ENCODE measurements around the gene KRTAP4-8. TPM values are rescaled to one million over a fixed set of nuclear protein-coding genes. Genes with fewer than 3 reads are reported as not detected.
"Not testable (repeated sequence)": the region's sequence is repeated elsewhere in the genome, so short reads cannot be mapped to it uniquely, and the experiment has no call there.

The KRTAP4-8 gene
- total RNA-seq, 1 donor from 2014 or later: not detected

DNA sequence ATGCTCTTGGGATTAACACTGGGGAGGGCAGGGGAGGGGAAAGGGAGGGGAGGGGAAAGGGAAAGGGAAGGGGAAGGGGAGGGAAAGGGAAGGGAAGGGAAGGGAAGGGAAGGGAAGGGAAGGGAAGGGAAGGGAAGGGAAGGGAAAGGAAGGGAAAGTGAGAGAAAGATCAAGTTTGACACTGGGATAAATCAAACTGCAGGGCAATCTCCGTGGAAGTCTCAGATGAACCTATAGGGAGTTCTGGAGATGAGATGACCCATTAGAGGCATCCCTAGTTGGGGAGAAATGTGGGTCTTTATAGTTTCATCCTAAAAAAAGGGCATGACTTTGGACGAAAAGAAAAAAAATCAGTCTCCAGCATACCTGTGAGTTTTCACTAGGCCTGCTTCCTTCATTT is 23.8 kb upstream of the KRTAP4-8 start:
- Mint-ChIP-seq H3K4me3 (no peak overlapping the region), H3K27me3 (ENCODE audit: low read depth) (peaks cover 37% of the 10 kb centered on the region), H3K9me3 (no peaks in the 10 kb centered on the region), H3K4me1 (no peaks in the 10 kb centered on the region), H3K36me3 (ENCODE audit: low read depth) (no peaks in the 10 kb centered on the region), H3K27ac (ENCODE audit: unreplicated experiment) (no peak overlapping the region)
- no peak for DNase-seq (ENCODE audit: low read depth, low spot score)
- TF ChIP-seq, protein P1, sequence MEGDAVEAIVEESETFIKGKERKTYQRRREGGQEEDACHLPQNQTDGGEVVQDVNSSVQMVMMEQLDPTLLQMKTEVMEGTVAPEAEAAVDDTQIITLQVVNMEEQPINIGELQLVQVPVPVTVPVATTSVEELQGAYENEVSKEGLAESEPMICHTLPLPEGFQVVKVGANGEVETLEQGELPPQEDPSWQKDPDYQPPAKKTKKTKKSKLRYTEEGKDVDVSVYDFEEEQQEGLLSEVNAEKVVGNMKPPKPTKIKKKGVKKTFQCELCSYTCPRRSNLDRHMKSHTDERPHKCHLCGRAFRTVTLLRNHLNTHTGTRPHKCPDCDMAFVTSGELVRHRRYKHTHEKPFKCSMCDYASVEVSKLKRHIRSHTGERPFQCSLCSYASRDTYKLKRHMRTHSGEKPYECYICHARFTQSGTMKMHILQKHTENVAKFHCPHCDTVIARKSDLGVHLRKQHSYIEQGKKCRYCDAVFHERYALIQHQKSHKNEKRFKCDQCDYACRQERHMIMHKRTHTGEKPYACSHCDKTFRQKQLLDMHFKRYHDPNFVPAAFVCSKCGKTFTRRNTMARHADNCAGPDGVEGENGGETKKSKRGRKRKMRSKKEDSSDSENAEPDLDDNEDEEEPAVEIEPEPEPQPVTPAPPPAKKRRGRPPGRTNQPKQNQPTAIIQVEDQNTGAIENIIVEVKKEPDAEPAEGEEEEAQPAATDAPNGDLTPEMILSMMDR (conservative IDR thresholded peaks at IDR 0.05): no peak

DNA sequence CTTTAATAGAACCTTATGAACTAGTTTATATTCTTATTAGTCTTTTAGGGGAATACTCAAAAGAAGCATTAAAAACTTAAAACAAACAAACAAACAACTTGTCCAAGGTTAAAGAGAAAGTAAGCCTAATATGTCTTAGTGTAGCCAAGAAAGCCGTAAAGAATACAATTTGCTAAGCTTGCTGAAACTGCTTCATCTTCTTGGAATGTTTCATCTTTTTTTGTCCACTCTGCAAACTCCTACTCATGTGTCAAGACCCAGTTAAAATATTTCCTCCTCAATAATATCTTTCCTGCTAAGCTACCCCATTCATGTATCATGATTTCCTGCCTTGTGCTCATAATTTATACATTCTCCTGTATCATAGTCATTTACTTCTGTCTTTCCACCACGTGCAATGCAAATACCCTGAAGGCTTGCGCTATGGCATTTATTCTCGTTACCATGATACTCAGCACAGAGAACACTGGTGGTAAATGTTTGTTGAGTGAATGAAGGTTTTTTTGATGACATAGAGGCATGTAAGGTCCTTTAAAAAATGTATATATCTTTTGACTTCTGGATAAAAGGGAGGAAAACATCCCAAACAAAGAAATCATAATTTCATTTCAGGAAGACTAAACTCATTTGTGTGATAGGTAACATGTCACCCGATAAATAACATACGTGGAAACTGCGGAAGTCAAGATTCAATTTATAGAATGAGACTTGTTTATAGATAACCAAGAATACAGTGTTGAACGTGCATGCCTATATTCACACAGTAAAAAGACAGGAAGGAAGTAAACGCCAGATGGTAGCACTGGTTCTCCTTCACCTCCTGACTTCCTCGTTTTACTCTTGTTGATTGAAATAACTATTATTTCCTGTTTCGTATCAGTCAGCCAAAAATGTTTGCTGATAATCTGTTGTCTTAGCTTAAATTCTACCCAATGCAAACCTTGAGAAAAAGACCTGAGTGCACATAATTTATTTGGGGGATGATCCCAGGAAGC is 22.1 kb upstream of the KRTAP4-8 start:
- not testable (repeated sequence) for H3K4me1 Mint-ChIP-seq; H3K9me3 Mint-ChIP-seq; H3K4me3 Mint-ChIP-seq; H3K27ac Mint-ChIP-seq (ENCODE audit: unreplicated experiment); H3K36me3 Mint-ChIP-seq (ENCODE audit: low read depth); DNase-seq (ENCODE audit: low read depth, low spot score)
- H3K27me3 Mint-ChIP-seq (ENCODE audit: low read depth): peaks cover 44% of the 10 kb centered on the region

DNA sequence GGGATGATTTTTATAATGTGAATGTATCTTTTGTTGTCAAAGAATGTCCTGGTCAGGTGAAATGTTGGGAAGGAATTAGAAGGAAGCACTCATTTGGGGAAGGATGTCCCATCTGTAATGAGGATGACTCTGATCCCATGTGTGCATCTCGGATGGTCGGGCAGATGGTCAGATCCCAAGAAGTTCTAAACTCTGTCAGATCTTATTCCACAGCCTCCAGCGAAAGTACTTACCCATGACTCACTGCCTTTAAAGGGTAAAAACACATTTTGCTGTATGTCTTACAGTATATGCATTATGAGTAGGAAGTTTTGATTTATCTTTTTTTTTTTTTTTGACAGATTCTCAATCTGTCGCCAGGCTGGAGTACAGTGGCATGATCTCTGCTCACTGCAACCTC is 20.8 kb upstream of the KRTAP4-8 start:
- H3K4me1 Mint-ChIP-seq: no peaks in the 10 kb centered on the region
- H3K27ac Mint-ChIP-seq (ENCODE audit: unreplicated experiment): no peak overlapping the region
- DNase-seq (ENCODE audit: low read depth, low spot score): no peak
- no peak overlapping the region for H3K4me3 Mint-ChIP-seq
- no peaks in the 10 kb centered on the region for H3K9me3 Mint-ChIP-seq
- TF ChIP-seq, protein P1 (conservative IDR thresholded peaks at IDR 0.05): no peak
- no peaks in the 10 kb centered on the region for H3K36me3 Mint-ChIP-seq (ENCODE audit: low read depth)
- peaks cover 40% of the 10 kb centered on the region for H3K27me3 Mint-ChIP-seq (ENCODE audit: low read depth)

DNA sequence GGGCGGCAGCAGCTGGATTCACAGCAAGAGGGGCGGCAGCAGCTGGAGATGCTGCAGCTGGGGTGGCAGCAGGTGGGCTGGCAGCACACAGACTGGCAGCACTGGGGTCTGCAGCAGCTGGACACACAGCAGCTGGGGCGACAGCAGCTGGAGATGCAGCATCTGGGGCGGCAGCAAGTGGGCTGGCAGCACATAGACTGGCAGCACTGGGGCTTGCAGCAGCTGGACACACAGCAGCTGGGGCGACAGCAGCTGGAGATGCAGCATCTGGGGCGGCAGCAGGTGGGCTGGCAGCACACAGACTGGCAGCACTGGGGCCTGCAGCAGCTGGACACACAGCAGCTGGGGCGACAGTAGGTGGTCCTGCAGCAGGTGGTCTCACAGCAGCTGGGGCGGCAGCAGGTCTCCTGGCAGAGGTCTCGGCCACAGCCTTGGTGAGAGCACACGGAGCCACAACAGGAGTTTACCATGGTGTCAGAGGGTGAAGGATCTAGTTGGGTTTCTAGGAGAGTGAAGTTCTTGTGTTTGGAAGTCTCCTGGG is 20.0 kb upstream of the KRTAP4-8 start, which contains the start of gene KRTAP4-11:
Gene KRTAP4-11 (minus strand): TSS at position 528 of the 541 bp plus-strand sequence. CDS start 58 bp downstream, at position 470.
- not testable (repeated sequence) for H3K27ac Mint-ChIP-seq (ENCODE audit: unreplicated experiment); H3K4me3 Mint-ChIP-seq; H3K36me3 Mint-ChIP-seq (ENCODE audit: low read depth); H3K9me3 Mint-ChIP-seq; H3K4me1 Mint-ChIP-seq; DNase-seq (ENCODE audit: low read depth, low spot score)
- H3K27me3 Mint-ChIP-seq (ENCODE audit: low read depth): peaks cover 35% of the 10 kb centered on the region

DNA sequence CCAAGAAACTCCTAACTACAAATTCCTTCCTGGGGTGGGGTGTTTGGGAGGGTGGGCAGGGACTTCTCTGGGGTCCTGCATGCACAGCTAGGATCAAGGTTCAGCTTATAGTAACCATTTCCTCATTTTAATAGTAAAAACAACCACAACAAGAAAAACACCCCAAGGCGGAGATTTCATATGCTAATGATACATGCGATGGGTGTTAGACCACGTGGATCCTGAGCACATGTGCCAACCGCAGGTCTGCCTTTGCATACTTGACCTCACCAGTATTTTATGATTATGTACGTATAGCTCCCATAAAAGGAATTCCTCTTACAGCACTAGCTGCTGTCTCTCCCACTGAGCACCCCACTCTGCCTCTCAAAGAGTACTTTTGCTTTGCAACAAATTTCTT is 18.4 kb upstream of the KRTAP4-8 start:
- TF ChIP-seq, protein P1 (conservative IDR thresholded peaks at IDR 0.05): no peak
- Mint-ChIP-seq H3K9me3 (no peaks in the 10 kb centered on the region), H3K4me1 (no peaks in the 10 kb centered on the region), H3K36me3 (ENCODE audit: low read depth) (no peaks in the 10 kb centered on the region), H3K27me3 (ENCODE audit: low read depth) (peaks cover 26% of the 10 kb centered on the region), H3K4me3 (no peak overlapping the region), H3K27ac (ENCODE audit: unreplicated experiment) (no peak overlapping the region)
- no peak for DNase-seq (ENCODE audit: low read depth, low spot score)

DNA sequence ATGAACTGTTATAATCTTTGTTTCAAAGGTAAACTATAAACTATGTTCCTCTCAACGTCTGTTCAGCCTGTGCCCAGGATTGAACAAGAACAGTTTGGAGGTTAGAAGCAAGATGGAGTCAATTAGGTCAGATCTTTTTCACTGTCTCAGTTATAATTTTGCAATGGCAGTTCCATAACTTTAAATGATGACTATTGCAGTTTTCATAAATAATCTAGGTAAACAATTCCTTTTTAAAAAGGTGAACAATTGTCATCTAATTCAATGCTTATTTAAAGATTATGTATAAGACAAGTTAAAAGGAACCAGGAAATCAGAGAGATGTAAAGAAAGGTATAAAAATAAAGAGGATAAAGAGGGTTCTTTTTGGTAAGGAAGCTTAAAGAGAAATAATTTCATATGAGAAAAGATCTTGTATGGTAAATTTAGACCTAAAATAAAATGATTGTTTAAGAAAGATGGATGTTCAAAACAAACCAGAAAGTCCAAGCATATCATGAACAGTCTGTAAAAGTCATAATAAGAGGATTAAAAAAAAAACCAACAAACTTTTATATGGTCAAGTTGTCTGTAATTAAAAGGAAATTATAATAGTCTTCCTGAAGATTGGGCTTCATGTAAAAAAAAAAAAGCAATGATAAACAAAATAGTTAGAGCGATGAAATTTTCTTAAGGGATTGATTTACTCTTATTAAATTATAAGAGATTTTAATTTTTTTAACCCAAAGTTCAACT is 13.4 kb upstream of the KRTAP4-8 start:
- no peak overlapping the region for H3K27ac Mint-ChIP-seq (ENCODE audit: unreplicated experiment)
- H3K36me3 Mint-ChIP-seq (ENCODE audit: low read depth): peaks cover 3% of the 10 kb centered on the region
- H3K4me3 Mint-ChIP-seq: no peak overlapping the region
- H3K4me1 Mint-ChIP-seq: no peaks in the 10 kb centered on the region
- H3K9me3 Mint-ChIP-seq: peaks cover 5% of the 10 kb centered on the region
- no peak for DNase-seq (ENCODE audit: low read depth, low spot score)
- TF ChIP-seq, protein P1 (conservative IDR thresholded peaks at IDR 0.05): no peak
- H3K27me3 Mint-ChIP-seq (ENCODE audit: low read depth): peaks cover 11% of the 10 kb centered on the region

DNA sequence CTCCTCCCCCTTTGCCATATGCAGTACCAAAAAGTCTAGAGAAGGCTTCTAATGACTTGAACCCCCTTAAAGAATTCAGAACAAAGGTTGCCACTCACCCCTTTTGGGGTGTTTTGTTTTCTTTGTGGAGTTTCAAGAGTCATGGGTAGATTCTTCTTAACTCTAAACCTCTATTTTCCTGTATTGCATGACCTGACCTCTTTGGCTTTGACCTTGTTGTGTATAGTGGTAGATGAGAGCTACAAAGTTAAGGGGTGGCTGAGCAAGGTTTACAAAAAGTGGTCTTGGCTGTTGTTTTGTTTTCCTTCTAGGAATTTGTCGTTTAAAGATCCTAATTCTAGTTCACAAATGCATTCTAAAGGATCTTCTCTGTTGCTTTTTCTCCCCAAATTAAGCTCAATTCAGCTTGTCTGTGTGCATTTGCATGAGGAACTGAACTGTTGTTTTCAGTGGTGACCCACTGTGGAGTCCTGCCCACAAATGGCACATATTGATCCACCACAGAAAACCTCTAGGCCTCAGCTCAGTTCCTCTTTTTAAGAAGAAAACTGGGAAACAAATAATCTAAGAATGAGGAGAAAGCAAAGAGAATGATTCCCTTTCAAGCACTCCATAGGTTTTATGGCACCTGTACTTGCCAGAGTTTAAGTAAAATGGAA is 10.9 kb upstream of the KRTAP4-8 start:
- H3K4me1 Mint-ChIP-seq; H3K4me3 Mint-ChIP-seq; H3K9me3 Mint-ChIP-seq; H3K27ac Mint-ChIP-seq (ENCODE audit: unreplicated experiment); H3K27me3 Mint-ChIP-seq (ENCODE audit: low read depth); DNase-seq (ENCODE audit: low read depth, low spot score); H3K36me3 Mint-ChIP-seq (ENCODE audit: low read depth): not testable (repeated sequence)

Measured in neural crest cell (in vitro differentiated cells).